GM18870 (cell line): ENCODE data around the gene PRKN.

Experiments used
- ATAC-seq: cut with Tn5 transposase; IDR thresholded peaks from one replicate; pipeline ENCODE4 v1.9.1; 2021; ENCODE audit warnings: moderate library complexity; ENCODE audit not compliant: unreplicated experiment

The PRKN gene

GRCh38 chr6:162727322-162728182 is at the start of gene PRKN, which contains the start of gene PACRG:
Gene PRKN (minus strand): TSS chr6:162727766.
Gene PACRG (plus strand): TSS chr6:162727974.
- peak; percentile 89 for ATAC-seq

GRCh38 chr6:162777091-162777490 is 49.5 kb upstream of the PRKN start:
- ATAC-seq, result no peak

- ATAC-seq, result no peak
Measured at GRCh38 chr6:162773996-162774395, 46.4 kb upstream of the PRKN start.

GRCh38 chr6:162772466-162772865 is 44.9 kb upstream of the PRKN start:
- ATAC-seq, result no peak

GRCh38 chr6:162770955-162771354 is 43.4 kb upstream of the PRKN start:
- ATAC-seq, result no peak

GRCh38 chr6:162770136-162770535 is 42.6 kb upstream of the PRKN start:
- no peak for ATAC-seq

GRCh38 chr6:162753775-162754174 is 26.2 kb upstream of the PRKN start:
- no peak for ATAC-seq

- no peak for ATAC-seq
Measured at GRCh38 chr6:162751211-162751859, 23.8 kb upstream of the PRKN start.

- no peak for ATAC-seq
Measured at GRCh38 chr6:162750776-162751175, 23.2 kb upstream of the PRKN start.

GRCh38 chr6:162736961-162737360 is 9.4 kb upstream of the PRKN start:
- no peak for ATAC-seq

GRCh38 chr6:162733489-162733888 is 5.9 kb upstream of the PRKN start:
- ATAC-seq, result no peak

- ATAC-seq, result no peak
Measured at GRCh38 chr6:162730502-162730901, 2.9 kb upstream of the PRKN start.

GRCh38 chr6:162728706-162729105 is 1.1 kb upstream of the PRKN start:
- ATAC-seq, result no peak

- no peak for ATAC-seq
Measured at GRCh38 chr6:162728197-162728596, 631 bp upstream of the PRKN start.

- no peak for ATAC-seq
Measured at GRCh38 chr6:162726947-162727321, 632 bp downstream of the PRKN start.

- ATAC-seq, result no peak
Measured at GRCh38 chr6:162722633-162723032, 4.9 kb downstream of the PRKN start.

- ATAC-seq, result no peak
Measured at GRCh38 chr6:162722226-162722625, 5.3 kb downstream of the PRKN start.

- no peak for ATAC-seq
Measured at GRCh38 chr6:162721404-162721687, 6.2 kb downstream of the PRKN start.

- ATAC-seq, result no peak
Measured at GRCh38 chr6:162719528-162719927, 8.0 kb downstream of the PRKN start.

GRCh38 chr6:162715601-162716000 is 12.0 kb downstream of the PRKN start:
- ATAC-seq, result no peak

- ATAC-seq, result no peak
Measured at GRCh38 chr6:162713974-162714780, 13.4 kb downstream of the PRKN start.

- no peak for ATAC-seq
Measured at GRCh38 chr6:162712694-162713093, 14.9 kb downstream of the PRKN start.
